Progenitor cell of endocrine pancreas (in vitro differentiated cells): Measurements from ENCODE around the gene HIVEP3. TPM values are rescaled to one million over a fixed set of nuclear protein-coding genes. Genes with fewer than 3 reads are reported as not detected.
A peak's percentile ranks its signal among the peaks of the same experiment; 100 is the strongest.

Source experiments
- DNase-seq: peaks from one replicate; pipeline ENCODE4 v3.0.0; 2021; ENCODE audit warnings: low spot score; ENCODE audit not compliant: unreplicated experiment
- H3K27ac Mint-ChIP-seq: 2 replicates; pipeline ENCODE4 v1.8.0; 2021; ENCODE audit warnings: mild to moderate bottlenecking, moderate library complexity, mixed read lengths
- H3K27me3 Mint-ChIP-seq: 2 replicates; pipeline ENCODE4 v1.8.0; 2021; ENCODE audit warnings: mixed read lengths
- H3K36me3 Mint-ChIP-seq: 2 replicates; pipeline ENCODE4 v1.8.0; 2022; ENCODE audit warnings: mixed read lengths; ENCODE audit not compliant: insufficient read depth
- H3K4me1 Mint-ChIP-seq: 2 replicates; pipeline ENCODE4 v1.8.0; 2021; ENCODE audit warnings: low read depth, mixed read lengths
- H3K4me3 Mint-ChIP-seq: 2 replicates; pipeline ENCODE4 v1.8.0; 2021; ENCODE audit warnings: low read depth, mild to moderate bottlenecking, moderate library complexity, mixed read lengths
- H3K9me3 Mint-ChIP-seq: 2 replicates; pipeline ENCODE4 v1.8.0; 2021; ENCODE audit warnings: low read depth, mixed read lengths
- total RNA-seq: library from RNA; stranded (reverse); gene quantifications from 2 replicates; pipeline ENCODE4 v1.2.1, GENCODE V29; 2021
- TF ChIP-seq, protein P1 (sequence below): fragments of 200-600 bp; sonication (generic); IDR thresholded peaks from one replicate; pipeline ENCODE4 v1.5.0; 2021; ENCODE audit warnings: antibody characterized with exemption, mild to moderate bottlenecking; ENCODE audit not compliant: unreplicated experiment

Gene HIVEP3
- total RNA-seq, 1 donor from 2014 or later = 1.1 TPM

DNA sequence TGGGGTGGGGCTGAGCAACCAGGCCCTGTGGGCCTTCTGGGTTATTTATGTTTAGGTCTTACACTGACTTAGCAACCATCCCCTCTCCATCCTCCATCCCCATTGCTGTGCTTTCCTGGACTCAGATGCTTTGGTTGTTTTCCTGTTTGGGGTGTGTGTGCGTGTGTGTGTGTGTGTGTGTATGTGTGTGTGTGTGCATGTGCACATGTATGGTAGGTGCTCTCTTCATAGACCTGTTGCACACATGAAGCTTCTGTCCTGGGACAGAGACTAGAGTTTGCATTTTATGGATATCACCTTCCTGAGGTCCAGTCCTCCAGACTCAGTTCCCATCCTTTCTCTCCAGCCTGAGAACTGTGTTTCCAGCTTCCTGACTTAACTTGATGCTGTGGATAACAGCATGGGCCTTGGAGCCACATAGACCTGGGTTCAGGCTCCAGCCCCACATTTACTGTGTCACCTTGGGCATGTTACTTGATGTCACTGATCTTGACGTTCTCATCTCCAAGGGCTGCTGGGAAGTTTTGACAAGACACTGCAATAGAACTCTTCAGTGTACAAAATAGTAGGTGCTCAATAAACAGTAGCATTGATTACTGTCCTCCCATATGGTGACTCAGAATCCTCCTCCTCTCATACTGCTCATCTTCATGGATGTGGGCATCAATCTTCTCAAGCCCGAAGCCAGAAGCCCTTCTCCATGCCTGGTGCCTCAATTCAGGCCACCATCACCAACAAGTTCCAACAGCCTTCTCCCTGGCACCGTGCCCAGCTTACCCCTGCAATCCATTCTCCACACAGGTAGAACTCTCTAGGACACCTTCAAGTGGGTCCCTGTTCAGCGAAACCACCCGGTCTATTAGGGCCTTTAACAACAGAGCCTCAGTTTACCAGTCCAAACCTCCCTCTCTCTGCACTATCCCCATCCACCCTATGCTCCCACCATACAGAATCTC lies 252.5 kb downstream of the HIVEP3 start:
- Mint-ChIP-seq H3K27me3 (peaks cover 44% of the 10 kb centered on the region), H3K36me3 (no peaks in the 10 kb centered on the region), H3K9me3 (no peaks in the 10 kb centered on the region), H3K27ac (no peak overlapping the region), H3K4me1 (peaks cover 2% of the 10 kb centered on the region), H3K4me3 (no peak overlapping the region)
- DNase-seq = no peak
- TF ChIP-seq, protein P1, sequence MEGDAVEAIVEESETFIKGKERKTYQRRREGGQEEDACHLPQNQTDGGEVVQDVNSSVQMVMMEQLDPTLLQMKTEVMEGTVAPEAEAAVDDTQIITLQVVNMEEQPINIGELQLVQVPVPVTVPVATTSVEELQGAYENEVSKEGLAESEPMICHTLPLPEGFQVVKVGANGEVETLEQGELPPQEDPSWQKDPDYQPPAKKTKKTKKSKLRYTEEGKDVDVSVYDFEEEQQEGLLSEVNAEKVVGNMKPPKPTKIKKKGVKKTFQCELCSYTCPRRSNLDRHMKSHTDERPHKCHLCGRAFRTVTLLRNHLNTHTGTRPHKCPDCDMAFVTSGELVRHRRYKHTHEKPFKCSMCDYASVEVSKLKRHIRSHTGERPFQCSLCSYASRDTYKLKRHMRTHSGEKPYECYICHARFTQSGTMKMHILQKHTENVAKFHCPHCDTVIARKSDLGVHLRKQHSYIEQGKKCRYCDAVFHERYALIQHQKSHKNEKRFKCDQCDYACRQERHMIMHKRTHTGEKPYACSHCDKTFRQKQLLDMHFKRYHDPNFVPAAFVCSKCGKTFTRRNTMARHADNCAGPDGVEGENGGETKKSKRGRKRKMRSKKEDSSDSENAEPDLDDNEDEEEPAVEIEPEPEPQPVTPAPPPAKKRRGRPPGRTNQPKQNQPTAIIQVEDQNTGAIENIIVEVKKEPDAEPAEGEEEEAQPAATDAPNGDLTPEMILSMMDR = no peak

DNA sequence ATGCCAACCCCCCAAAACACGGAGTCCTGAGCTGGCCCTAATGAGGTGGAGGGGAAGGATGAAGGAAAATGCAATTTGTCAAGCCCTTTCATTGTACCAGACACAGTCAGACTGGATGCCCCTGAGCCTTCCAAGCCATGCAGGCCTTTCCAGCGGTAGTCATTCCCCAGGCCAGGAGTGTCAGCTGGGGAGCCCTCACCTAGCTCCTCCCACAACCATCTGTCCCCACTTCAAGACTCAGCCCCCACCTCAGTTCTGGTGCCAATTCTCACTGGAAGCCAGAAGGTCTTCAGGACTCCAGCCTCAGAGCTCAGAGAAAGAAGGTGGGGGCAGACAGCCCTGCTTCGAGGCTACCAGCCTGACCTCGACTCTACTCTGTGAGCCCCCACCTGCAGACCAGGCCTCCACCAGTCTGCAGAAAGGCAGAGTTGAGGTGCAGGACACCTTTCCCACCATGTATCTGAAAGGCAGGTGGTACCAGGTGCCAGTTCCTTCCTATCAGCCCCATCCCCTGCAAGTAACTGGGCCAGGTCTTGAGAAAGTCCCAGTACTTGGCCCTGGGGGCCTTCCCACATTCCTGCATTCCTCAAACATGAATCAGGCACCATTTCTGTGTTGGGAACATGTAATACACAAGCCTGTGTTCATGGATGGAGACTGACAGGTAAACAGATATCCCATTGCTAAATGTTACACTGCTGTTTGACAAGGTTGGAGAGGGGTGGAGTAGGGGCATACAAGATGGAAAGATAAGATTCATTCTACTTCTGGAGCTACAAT lies 253.7 kb downstream of the HIVEP3 start:
- no peaks in the 10 kb centered on the region for H3K9me3 Mint-ChIP-seq
- no peaks in the 10 kb centered on the region for H3K36me3 Mint-ChIP-seq
- H3K4me1 Mint-ChIP-seq = peaks cover 2% of the 10 kb centered on the region
- TF ChIP-seq, protein P1 = no peak
- DNase-seq = no peak
- H3K4me3 Mint-ChIP-seq = no peak overlapping the region
- no peak overlapping the region for H3K27ac Mint-ChIP-seq
- peaks cover 52% of the 10 kb centered on the region for H3K27me3 Mint-ChIP-seq

DNA sequence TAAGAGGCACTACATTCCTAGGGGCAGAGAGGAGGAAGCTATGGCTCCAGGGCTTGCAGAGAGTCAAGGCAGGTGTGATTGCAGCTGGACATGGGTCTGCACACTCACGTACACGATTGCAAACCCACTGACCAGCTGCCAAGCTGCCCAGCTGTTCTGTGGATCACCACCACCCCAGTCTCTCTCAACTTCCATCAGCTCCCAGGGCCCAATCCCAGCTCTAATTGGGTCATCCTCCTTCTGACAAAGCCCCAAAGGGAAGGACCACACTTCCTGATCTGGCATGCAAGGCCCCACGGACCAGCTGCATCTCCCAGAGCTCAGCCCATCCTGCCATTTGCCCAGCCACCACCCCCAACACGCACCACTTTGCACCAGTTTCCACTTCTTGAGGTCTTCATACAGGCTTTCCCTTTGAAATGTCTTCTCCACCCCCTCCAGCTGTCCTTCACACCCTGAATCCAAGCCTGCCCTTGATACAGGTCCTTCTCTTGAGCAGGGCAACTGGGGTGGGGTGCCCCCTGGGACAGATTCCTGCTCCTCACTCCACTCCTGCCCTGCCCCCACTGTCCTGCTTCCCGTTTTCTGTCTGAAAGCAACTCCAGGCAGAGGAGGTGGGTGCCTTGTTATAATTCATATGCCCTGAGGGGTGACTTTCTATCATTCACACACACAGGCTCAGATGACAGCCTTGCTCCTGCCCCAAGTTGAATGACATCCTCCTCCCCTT lies 254.9 kb downstream of the HIVEP3 start:
- no peaks in the 10 kb centered on the region for H3K9me3 Mint-ChIP-seq
- peak overlapping the region; percentile 55 for H3K4me3 Mint-ChIP-seq
- no peak for DNase-seq
- H3K27ac Mint-ChIP-seq = no peak overlapping the region
- peaks cover 64% of the 10 kb centered on the region for H3K27me3 Mint-ChIP-seq
- H3K4me1 Mint-ChIP-seq = peaks cover 2% of the 10 kb centered on the region
- TF ChIP-seq, protein P1 = no peak
- no peaks in the 10 kb centered on the region for H3K36me3 Mint-ChIP-seq

DNA sequence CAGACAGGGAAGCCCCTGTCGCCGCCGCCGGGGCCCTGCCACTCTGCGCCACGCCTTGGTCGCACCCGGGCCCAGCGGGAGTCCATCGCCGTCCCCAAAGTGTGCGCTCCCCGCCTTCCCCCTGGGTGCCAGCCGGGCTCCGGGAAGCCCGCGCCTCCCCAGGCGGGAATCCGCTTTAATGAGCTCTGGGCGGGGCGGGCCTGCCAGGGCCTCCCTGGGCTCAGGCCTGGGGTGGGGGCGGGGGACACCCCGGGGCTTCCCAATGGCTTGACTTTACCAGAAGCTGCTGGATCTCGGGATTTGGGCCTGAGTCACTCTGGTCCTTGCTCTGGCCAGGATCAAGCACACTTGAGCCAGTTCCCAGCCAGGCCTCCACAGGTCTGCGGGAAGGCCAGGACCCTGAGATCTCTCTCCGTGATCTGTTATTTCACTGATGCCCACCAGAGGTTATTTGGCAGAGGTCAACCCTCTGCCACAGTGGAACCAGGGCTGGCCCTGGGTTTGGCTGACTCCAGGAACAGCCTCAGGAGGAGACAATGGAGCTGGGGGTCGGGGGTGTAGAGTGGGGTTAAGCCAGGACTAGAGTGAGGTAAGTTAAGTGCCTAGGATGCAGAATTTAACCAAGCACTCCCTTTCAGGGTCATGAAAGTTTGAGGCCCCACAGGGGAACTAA lies 255.8 kb downstream of the HIVEP3 start:
- peak overlapping the region; percentile 62 for H3K4me3 Mint-ChIP-seq
- TF ChIP-seq, protein P1 = no peak
- peak overlapping the region; percentile 80 for H3K27ac Mint-ChIP-seq
- no peaks in the 10 kb centered on the region for H3K36me3 Mint-ChIP-seq
- H3K27me3 Mint-ChIP-seq = peaks cover 72% of the 10 kb centered on the region
- no peak for DNase-seq
- peaks cover 2% of the 10 kb centered on the region for H3K4me1 Mint-ChIP-seq
- no peaks in the 10 kb centered on the region for H3K9me3 Mint-ChIP-seq
